Measurements from ENCODE around the gene KCP. TPM values are rescaled to one million over a fixed set of nuclear protein-coding genes. Genes with fewer than 3 reads are reported as not detected.
A peak's percentile ranks its signal among the peaks of the same experiment; 100 is the strongest.

KCP gene
- total RNA-seq, 1 donor from 2014 or later = 4.3 TPM

DNA sequence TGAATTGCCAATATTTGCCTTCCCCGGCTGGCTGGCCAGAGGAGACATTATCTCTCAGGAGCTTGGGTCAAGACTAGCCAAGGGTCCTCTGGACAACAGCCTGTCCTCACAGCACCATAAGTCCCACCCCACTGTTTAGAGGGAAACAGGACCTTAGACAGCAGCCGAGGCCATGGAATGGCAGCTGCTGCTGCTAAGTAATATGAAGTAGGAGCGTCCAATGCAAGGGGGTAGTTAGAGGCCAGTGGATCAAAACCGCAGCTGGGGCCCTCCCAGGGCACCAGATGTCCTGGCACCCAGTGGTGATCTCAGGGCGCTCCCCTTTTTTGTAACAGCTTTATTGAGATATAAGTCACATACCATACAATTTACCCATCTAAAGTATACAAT lies 12.9 kb upstream of the KCP start:
- H3K36me3 Mint-ChIP-seq (ENCODE audit: low read depth, unreplicated experiment) = peaks cover 3% of the 10 kb centered on the region
- no peak for DNase-seq (ENCODE audit: low spot score)
- no peak for TF ChIP-seq CTCF (IDR thresholded peaks at IDR 0.05; ENCODE audit: unreplicated experiment)
- no peak overlapping the region for H3K27ac Mint-ChIP-seq (ENCODE audit: unreplicated experiment)
- H3K27me3 Mint-ChIP-seq (ENCODE audit: unreplicated experiment) = peaks cover 10% of the 10 kb centered on the region
- H3K4me1 Mint-ChIP-seq (ENCODE audit: unreplicated experiment) = peaks cover 4% of the 10 kb centered on the region
- no peaks in the 10 kb centered on the region for H3K9me3 Mint-ChIP-seq (ENCODE audit: unreplicated experiment)
- H3K4me3 Mint-ChIP-seq (ENCODE audit: unreplicated experiment) = no peak overlapping the region

GRCh38 chr7:128922496-128923410 lies 12.2 kb upstream of the KCP start:
- TF ChIP-seq CTCF (IDR thresholded peaks at IDR 0.05; ENCODE audit: unreplicated experiment) = no peak
- Mint-ChIP-seq H3K4me3 (ENCODE audit: unreplicated experiment) (no peak overlapping the region), H3K36me3 (ENCODE audit: low read depth, unreplicated experiment) (no peaks in the 10 kb centered on the region), H3K27ac (ENCODE audit: unreplicated experiment) (no peak overlapping the region), H3K4me1 (ENCODE audit: unreplicated experiment) (peaks cover 4% of the 10 kb centered on the region), H3K9me3 (ENCODE audit: unreplicated experiment) (no peaks in the 10 kb centered on the region), H3K27me3 (ENCODE audit: unreplicated experiment) (peaks cover 11% of the 10 kb centered on the region)
- DNase-seq (ENCODE audit: low spot score) = peak; percentile 1

- H3K27me3 Mint-ChIP-seq (ENCODE audit: unreplicated experiment) = peaks cover 16% of the 10 kb centered on the region
- H3K4me1 Mint-ChIP-seq (ENCODE audit: unreplicated experiment) = peaks cover 4% of the 10 kb centered on the region
- TF ChIP-seq CTCF (IDR thresholded peaks at IDR 0.05; ENCODE audit: unreplicated experiment) = no peak
- H3K27ac Mint-ChIP-seq (ENCODE audit: unreplicated experiment) = no peak overlapping the region
- DNase-seq (ENCODE audit: low spot score) = no peak
- no peak overlapping the region for H3K4me3 Mint-ChIP-seq (ENCODE audit: unreplicated experiment)
- no peaks in the 10 kb centered on the region for H3K36me3 Mint-ChIP-seq (ENCODE audit: low read depth, unreplicated experiment)
- H3K9me3 Mint-ChIP-seq (ENCODE audit: unreplicated experiment) = no peaks in the 10 kb centered on the region
Observed at GRCh38 chr7:128921866-128922440, 11.4 kb upstream of the KCP start.

- DNase-seq (ENCODE audit: low spot score) = no peak
- no peak for TF ChIP-seq CTCF (IDR thresholded peaks at IDR 0.05; ENCODE audit: unreplicated experiment)
- no peaks in the 10 kb centered on the region for H3K36me3 Mint-ChIP-seq (ENCODE audit: low read depth, unreplicated experiment)
- peaks cover 4% of the 10 kb centered on the region for H3K4me1 Mint-ChIP-seq (ENCODE audit: unreplicated experiment)
- H3K27me3 Mint-ChIP-seq (ENCODE audit: unreplicated experiment) = peaks cover 17% of the 10 kb centered on the region
- no peaks in the 10 kb centered on the region for H3K9me3 Mint-ChIP-seq (ENCODE audit: unreplicated experiment)
- no peak overlapping the region for H3K27ac Mint-ChIP-seq (ENCODE audit: unreplicated experiment)
- H3K4me3 Mint-ChIP-seq (ENCODE audit: unreplicated experiment) = no peak overlapping the region
Observed at GRCh38 chr7:128920913-128921582, 10.5 kb upstream of the KCP start.

Data from endothelial cell (in vitro differentiated cells).